ENCODE data around the gene SCYGR8. TPM values are rescaled to one million over a fixed set of nuclear protein-coding genes. Genes with fewer than 3 reads are reported as not detected.

Gene SCYGR8
- total RNA-seq, 1 experiment from 2014 or later = not detected

DNA sequence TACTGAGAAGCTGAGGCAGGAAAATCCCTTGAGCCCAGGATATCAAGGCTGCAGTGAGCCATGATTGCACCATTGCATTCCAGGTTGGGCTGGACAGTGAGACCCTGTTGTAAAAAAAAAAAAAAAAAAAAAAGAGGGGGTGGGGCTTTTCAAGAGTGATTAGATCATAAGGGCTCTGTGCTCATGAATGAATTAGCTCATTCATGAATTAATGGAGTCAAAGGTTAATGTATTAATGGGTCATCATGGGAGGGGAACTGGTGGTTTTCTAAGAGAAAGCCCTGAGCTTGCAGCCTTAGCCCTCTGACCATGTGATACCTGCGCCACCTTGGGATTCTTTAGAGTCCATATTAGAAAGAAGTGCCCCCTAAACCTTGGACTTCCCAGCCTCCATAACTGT is 32.4 kb upstream of the SCYGR8 start:
- H3K4me1 ChIP-seq (ENCODE audit: control insufficient read depth in 1 of 2, insufficient read depth in 2 of 2, low read length in 2 of 2) = no peaks in the 10 kb centered on the region
- TF ChIP-seq SP1 (IDR thresholded peaks at IDR 0.05; ENCODE audit: low read depth) = no peak
- TF ChIP-seq CBX3 (IDR thresholded peaks at IDR 0.05; ENCODE audit: low read depth) = no peak
- no peak for TF ChIP-seq JUND (IDR thresholded peaks at IDR 0.05)
- no peak for TF ChIP-seq POLR2A (IDR thresholded peaks at IDR 0.05; ENCODE audit: borderline replicate concordance, extremely low read depth, insufficient read depth, insufficient read length)
- TF ChIP-seq, protein P1, sequence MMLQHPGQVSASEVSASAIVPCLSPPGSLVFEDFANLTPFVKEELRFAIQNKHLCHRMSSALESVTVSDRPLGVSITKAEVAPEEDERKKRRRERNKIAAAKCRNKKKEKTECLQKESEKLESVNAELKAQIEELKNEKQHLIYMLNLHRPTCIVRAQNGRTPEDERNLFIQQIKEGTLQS (IDR thresholded peaks at IDR 0.05) = no peak
- TF ChIP-seq ELF1 (IDR thresholded peaks at IDR 0.05; ENCODE audit: borderline replicate concordance, low read depth) = no peak
- no peak for TF ChIP-seq EZH2 (IDR thresholded peaks at IDR 0.05)
- TF ChIP-seq, protein P2, sequence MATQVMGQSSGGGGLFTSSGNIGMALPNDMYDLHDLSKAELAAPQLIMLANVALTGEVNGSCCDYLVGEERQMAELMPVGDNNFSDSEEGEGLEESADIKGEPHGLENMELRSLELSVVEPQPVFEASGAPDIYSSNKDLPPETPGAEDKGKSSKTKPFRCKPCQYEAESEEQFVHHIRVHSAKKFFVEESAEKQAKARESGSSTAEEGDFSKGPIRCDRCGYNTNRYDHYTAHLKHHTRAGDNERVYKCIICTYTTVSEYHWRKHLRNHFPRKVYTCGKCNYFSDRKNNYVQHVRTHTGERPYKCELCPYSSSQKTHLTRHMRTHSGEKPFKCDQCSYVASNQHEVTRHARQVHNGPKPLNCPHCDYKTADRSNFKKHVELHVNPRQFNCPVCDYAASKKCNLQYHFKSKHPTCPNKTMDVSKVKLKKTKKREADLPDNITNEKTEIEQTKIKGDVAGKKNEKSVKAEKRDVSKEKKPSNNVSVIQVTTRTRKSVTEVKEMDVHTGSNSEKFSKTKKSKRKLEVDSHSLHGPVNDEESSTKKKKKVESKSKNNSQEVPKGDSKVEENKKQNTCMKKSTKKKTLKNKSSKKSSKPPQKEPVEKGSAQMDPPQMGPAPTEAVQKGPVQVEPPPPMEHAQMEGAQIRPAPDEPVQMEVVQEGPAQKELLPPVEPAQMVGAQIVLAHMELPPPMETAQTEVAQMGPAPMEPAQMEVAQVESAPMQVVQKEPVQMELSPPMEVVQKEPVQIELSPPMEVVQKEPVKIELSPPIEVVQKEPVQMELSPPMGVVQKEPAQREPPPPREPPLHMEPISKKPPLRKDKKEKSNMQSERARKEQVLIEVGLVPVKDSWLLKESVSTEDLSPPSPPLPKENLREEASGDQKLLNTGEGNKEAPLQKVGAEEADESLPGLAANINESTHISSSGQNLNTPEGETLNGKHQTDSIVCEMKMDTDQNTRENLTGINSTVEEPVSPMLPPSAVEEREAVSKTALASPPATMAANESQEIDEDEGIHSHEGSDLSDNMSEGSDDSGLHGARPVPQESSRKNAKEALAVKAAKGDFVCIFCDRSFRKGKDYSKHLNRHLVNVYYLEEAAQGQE (IDR thresholded peaks at IDR 0.05; ENCODE audit: low read depth) = no peak
- no peak for TF ChIP-seq ZFX (IDR thresholded peaks at IDR 0.05)
- TF ChIP-seq, protein P3, sequence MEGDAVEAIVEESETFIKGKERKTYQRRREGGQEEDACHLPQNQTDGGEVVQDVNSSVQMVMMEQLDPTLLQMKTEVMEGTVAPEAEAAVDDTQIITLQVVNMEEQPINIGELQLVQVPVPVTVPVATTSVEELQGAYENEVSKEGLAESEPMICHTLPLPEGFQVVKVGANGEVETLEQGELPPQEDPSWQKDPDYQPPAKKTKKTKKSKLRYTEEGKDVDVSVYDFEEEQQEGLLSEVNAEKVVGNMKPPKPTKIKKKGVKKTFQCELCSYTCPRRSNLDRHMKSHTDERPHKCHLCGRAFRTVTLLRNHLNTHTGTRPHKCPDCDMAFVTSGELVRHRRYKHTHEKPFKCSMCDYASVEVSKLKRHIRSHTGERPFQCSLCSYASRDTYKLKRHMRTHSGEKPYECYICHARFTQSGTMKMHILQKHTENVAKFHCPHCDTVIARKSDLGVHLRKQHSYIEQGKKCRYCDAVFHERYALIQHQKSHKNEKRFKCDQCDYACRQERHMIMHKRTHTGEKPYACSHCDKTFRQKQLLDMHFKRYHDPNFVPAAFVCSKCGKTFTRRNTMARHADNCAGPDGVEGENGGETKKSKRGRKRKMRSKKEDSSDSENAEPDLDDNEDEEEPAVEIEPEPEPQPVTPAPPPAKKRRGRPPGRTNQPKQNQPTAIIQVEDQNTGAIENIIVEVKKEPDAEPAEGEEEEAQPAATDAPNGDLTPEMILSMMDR (IDR thresholded peaks at IDR 0.05 in 2 of 3, conservative IDR thresholded peaks at IDR 0.05 in 1 of 3; ENCODE audit: borderline replicate concordance in 1 of 3, insufficient read depth in 1 of 3, low read depth in 2 of 3, low read length in 2 of 3) = no peak
- no peak for TF ChIP-seq EZH2phosphoT487 (IDR thresholded peaks at IDR 0.05; ENCODE audit: borderline replicate concordance)
- TF ChIP-seq EGR1 (IDR thresholded peaks at IDR 0.05; ENCODE audit: low read depth) = no peak
- TF ChIP-seq TCF7L2 (IDR thresholded peaks at IDR 0.05; ENCODE audit: borderline replicate concordance, extremely low read depth, insufficient read depth, insufficient read length) = no peak
- TF ChIP-seq SRF (IDR thresholded peaks at IDR 0.05; ENCODE audit: low read depth) = no peak
- no peak for TF ChIP-seq POLR2AphosphoS5 (IDR thresholded peaks at IDR 0.05; ENCODE audit: low read depth, low read length)
- TF ChIP-seq ZNF274 (IDR thresholded peaks at IDR 0.05; ENCODE audit: low read depth, low read length) = no peak
- no peak for TF ChIP-seq RAD21 (IDR thresholded peaks at IDR 0.05; ENCODE audit: low read depth)
- H3K9me3 ChIP-seq (ENCODE audit: control insufficient read depth in 1 of 2, insufficient read depth in 1 of 2, low read depth in 1 of 2, low read length in 2 of 2) = no peaks in the 10 kb centered on the region
- no peaks in the 10 kb centered on the region for H3K79me2 ChIP-seq (ENCODE audit: insufficient read depth, low read length)
- ATAC-seq (no peak), DNase-seq (ENCODE audit: low read depth, low spot score) (no peak)
- H4K20me1 ChIP-seq (ENCODE audit: insufficient read depth) = no peaks in the 10 kb centered on the region
- no peak overlapping the region for H2AFZ ChIP-seq (ENCODE audit: low read depth, low read length, poor library complexity, severe bottlenecking)
- no peak overlapping the region for H3K4me3 ChIP-seq (replicated peaks in 1 of 2; ENCODE audit: low read depth in 1 of 2, low read length in 2 of 2)
- BruUV-seq (replicated peaks) = no TSS peak
- no peak overlapping the region for H3K27ac ChIP-seq (ENCODE audit: low read depth, low read length)
- no peak overlapping the region for H3K9ac ChIP-seq (ENCODE audit: low read length)
- ChIA-PET CTCF (no interaction called here), POLR2A (no interaction called here), RAD21 (ENCODE audit: low non-redundant PET in 1 of 2, low total read pairs in 2 of 2, uncharacterized antibody in 2 of 2, unreplicated experiment in 2 of 2) (no interaction called here)
- H3K9me2 ChIP-seq (ENCODE audit: insufficient read depth) = no peaks in the 10 kb centered on the region
- intact Hi-C loops (cut with micrococcal nuclease) = no loop called here
- H3K27me3 ChIP-seq (ENCODE audit: insufficient read depth, low read length) = no peaks in the 10 kb centered on the region
- H3K36me3 ChIP-seq (ENCODE audit: control insufficient read depth in 1 of 2, insufficient read depth in 2 of 2, low read length in 2 of 2) = no peaks in the 10 kb centered on the region
- no peak overlapping the region for H3K4me2 ChIP-seq (ENCODE audit: low read length)

Data from HCT116 (cell line).